Esophagus squamous epithelium (tissue), 4 donors: ENCODE results near the gene DPEP1.

ENCODE experiments used
- CTCF ChIP-seq, 6 experiments: fragments of 450-650 bp in 4 of 6; fragments of 200-600 bp in 2 of 6; sonication (generic) in 2 of 6; IDR thresholded peaks; one replicate each; pipeline ENCODE4 v1.5.1; 2016 to 2019; ENCODE audit warnings: antibody characterized with exemption in 6 of 6, mild to moderate bottlenecking in 4 of 6, moderate library complexity in 4 of 6
- POLR2A ChIP-seq, 4 donors: fragments of 450-650 bp; IDR thresholded peaks; one replicate each; pipeline ENCODE4 v1.6.1; 2017; ENCODE audit warnings: antibody characterized with exemption in 4 of 4, mild to moderate bottlenecking in 4 of 4, moderate library complexity in 3 of 4

GRCh38 chr16:89620406-89620841, 7.0 kb downstream of the DPEP1 start:
- TF ChIP-seq CTCF (IDR thresholded peaks at IDR 0.05) (no peak), POLR2A (IDR thresholded peaks at IDR 0.05) (no peak)
